Activated CD4-positive, alpha-beta T cell treated with anti-CD3 and anti-CD28 coated beads, Interleukin-2, Interleukin-4, amounts not matched to agents 100 ng/mL and 50 ng/mL, durations not matched to agents 16 hours and 8 hours (primary cell): ENCODE measurements around the gene C1orf116.

Experiments
- DNase-seq: peaks from one replicate; pipeline ENCODE4 v3.0.0-alpha.2; 2020; ENCODE audit warnings: low spot score

The C1orf116 gene

GRCh38 chr1:206992790-206993189 is 39.8 kb downstream of the C1orf116 start:
- DNase-seq: no peak

- no peak for DNase-seq
Observed at GRCh38 chr1:206987873-206988272, 44.7 kb downstream of the C1orf116 start.

DNA sequence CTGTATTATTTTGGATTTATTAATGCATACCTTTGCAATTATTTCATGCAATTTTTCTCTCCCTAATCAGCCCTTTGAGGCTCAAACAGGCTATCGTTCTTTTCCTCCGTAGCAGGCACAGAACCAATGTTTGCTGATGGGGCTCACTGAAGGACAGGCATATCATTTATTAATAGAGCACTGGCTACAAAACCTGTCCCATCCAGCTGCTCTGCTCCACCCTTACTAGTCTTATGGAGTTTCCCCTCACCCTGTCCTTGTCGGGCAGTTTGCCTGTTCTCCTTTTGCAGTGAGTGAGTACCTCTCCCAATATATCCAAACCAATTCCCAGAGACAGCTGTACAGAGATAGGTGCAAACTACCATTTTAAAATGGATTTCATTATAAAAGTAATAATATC is 45.7 kb downstream of the C1orf116 start:
- no peak for DNase-seq

GRCh38 chr1:206986402-206986801 is 46.2 kb downstream of the C1orf116 start:
- DNase-seq: no peak

DNA sequence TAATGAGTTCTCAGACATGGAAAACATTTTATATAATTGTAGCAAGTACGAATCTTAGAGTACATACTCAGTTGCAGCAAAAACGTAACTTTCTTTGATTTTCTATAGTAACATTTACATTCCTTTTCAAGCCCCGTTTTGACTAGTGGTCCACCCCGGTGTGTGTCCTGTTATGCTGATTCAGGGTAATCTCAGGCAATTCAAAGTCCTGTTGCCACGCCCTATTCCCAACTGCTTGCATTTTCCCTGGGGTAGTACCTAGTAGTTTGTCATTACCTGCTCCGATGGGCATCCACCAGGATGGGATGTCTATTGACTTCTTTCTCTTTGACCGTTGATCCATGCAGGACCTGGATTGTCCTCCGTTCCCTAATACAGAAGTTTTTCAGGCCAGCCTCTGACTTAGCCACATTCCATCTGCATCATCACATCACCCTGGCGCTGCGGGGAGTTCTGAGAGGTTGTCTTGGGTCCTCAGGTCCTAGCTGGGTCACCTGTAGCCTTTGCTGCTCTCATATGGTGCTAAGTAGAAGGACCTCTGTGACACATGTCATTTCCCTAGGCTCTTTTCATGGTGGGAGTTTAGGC is 47.3 kb downstream of the C1orf116 start:
- no peak for DNase-seq

DNA sequence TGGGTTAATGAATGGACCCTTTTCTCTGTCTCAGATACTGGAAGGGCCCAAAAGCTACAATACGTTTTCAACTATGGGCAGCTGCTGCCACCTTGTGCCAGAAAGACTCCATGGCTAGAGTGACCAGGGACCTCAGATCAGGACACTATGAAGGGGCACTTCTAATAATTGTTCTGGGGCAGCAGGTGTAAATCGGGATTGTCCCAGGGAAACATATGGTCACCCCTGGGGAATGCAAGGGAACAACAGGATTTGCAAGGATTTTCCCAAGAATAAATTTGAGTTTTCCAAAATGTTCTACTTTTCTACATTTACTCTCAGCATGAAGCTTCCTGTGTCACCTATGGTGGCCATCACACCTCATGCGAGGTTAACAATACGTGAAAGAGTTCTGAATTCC is 50.3 kb downstream of the C1orf116 start:
- peak; percentile 39 for DNase-seq

DNA sequence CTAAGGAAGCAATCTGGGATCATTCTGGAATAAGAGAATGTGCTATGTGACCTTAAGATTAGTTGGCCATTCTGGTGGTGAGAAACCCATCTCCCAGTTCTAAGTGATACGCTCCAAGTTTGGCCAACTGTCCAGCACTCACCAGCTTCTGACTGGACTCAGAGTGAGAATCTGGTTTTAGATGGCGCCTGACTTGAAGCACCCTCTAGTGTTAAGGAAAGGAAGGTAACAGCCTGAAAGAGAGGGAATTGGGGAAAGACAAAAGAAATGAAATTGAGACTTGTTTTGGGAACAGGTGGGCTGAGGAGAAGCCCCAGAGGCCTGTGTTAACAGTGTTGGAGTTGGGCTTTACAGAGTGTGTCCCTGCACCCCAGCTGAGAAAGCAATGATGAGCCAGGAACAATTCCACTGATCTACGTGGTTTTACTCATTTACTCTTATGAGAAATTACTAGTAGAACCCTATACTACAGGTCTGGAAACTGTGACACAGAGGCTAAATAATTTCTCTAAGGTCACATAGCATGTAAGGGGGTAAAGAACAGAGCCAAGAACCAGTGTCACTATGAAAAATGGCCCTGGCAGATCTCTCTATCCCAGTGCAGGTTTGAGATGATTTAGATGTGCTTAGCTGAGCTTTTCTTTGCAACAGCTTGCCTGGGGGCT is 53.0 kb downstream of the C1orf116 start:
- DNase-seq: no peak

- no peak for DNase-seq
Observed at GRCh38 chr1:206978259-206978658, 54.3 kb downstream of the C1orf116 start.

DNA sequence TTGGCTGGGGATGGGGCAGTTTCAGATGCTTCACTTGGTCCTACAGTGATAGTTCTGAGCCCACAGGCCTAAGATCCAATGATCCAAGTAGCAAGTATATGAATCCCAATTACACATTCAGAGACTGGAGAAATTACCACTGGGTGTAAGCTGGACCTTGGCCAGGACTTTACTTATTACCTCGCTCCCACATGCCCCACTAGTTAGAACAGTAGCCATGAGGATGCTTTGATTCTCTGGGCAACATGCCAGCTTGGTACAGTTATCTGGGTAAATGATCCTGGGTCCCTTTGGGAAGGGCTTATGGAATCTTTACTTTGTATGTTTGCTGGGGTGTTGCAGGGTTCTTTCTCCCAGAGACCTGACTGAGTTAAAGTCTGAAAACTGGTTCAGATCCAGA is 57.2 kb downstream of the C1orf116 start:
- DNase-seq: no peak

DNA sequence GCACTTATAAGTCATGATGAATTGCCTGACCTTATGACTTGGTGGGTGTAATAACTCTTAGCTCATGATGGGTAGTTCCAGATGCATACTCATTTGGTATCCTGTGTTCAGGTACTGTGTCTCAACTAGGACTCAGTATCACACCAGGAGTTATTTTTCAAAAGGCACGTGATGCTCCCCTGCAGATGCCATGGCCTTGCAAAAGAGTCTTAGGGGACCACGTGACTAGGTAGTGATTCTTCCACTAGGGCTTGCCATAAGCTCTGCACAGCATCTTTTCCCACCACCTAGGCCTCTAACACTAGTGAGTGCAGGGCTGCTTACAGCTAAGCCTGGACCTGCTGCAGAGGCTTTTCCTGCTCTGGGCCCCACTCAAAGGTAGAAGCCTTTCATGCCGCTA is 58.4 kb downstream of the C1orf116 start:
- DNase-seq: no peak

GRCh38 chr1:206972728-206973127 is 59.8 kb downstream of the C1orf116 start:
- DNase-seq: no peak

GRCh38 chr1:206971029-206971655 is 61.4 kb downstream of the C1orf116 start:
- no peak for DNase-seq

DNA sequence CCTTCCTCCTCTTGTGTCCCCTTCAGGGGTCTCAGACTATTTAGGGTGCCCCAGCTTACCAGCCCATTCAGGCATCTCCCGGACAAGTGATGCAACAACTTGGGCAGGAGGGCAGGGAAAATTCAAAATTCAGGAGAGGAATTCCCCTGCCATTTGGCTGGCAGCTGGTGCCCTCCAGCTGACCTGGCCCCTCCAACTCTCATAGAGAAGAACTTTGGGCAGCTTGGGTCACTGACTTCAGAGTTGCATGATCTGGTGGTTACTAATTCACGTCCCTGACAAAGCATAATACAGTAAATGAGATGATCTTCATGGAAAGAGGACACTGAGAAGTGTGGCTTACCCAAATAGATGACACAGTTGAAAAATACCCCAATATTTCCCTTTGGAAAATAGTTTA is 62.1 kb downstream of the C1orf116 start, which contains the start of gene FCAMR:
Gene FCAMR (minus strand): TSS at position 15 of the 400 bp plus-strand sequence. CDS start 335 bp downstream, outside the sequence.
- no peak for DNase-seq

- DNase-seq: no peak
Observed at GRCh38 chr1:206969090-206969489, 63.5 kb downstream of the C1orf116 start.
